Prostate gland (tissue), 2 donors: ENCODE measurements around the gene VWA3A.
"Not testable (repeated sequence)": the region's sequence is repeated elsewhere in the genome, so short reads cannot be mapped to it uniquely, and the experiment has no call there.

Experiments
- POLR2A ChIP-seq: fragments of 450-650 bp; IDR thresholded peaks from one replicate; pipeline ENCODE4 v1.6.1; 2016; ENCODE audit warnings: antibody characterized with exemption, mild to moderate bottlenecking
- TF ChIP-seq, protein P1 (sequence below), 4 experiments: fragments of 200-600 bp in 2 of 4; fragments of 450-650 bp in 2 of 4; sonication (generic) in 2 of 4; IDR thresholded peaks; 1 replicate in 3 of 4; 2 replicates in 1 of 4; pipeline ENCODE4 v1.5.1; 2016 to 2019; ENCODE audit warnings: antibody characterized with exemption in 4 of 4, mild to moderate bottlenecking in 2 of 4, moderate library complexity in 2 of 4

GRCh38 chr16:22111629-22112028, 19.3 kb downstream of the VWA3A start:
- TF ChIP-seq, protein P1, sequence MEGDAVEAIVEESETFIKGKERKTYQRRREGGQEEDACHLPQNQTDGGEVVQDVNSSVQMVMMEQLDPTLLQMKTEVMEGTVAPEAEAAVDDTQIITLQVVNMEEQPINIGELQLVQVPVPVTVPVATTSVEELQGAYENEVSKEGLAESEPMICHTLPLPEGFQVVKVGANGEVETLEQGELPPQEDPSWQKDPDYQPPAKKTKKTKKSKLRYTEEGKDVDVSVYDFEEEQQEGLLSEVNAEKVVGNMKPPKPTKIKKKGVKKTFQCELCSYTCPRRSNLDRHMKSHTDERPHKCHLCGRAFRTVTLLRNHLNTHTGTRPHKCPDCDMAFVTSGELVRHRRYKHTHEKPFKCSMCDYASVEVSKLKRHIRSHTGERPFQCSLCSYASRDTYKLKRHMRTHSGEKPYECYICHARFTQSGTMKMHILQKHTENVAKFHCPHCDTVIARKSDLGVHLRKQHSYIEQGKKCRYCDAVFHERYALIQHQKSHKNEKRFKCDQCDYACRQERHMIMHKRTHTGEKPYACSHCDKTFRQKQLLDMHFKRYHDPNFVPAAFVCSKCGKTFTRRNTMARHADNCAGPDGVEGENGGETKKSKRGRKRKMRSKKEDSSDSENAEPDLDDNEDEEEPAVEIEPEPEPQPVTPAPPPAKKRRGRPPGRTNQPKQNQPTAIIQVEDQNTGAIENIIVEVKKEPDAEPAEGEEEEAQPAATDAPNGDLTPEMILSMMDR (IDR thresholded peaks at IDR 0.05), result not testable (repeated sequence)
- not testable (repeated sequence) for TF ChIP-seq POLR2A
